Uterus (tissue), 2 donors: ENCODE results near the gene MDFIC.

ENCODE experiments used
- CTCF ChIP-seq, 4 experiments: fragments of 200-600 bp in 2 of 4; fragments of 450-650 bp in 2 of 4; sonication (generic) in 2 of 4; IDR thresholded peaks; one replicate each; pipeline ENCODE4 v1.5.1; 2016 to 2019; ENCODE audit warnings: antibody characterized with exemption in 4 of 4, mild to moderate bottlenecking in 2 of 4, moderate library complexity in 1 of 4
- POLR2A ChIP-seq, 2 donors: fragments of 450-650 bp; IDR thresholded peaks; one replicate each; pipeline ENCODE4 v1.6.1; 2016; ENCODE audit warnings: antibody characterized with exemption in 2 of 2, mild to moderate bottlenecking in 1 of 2, moderate library complexity in 1 of 2

- TF ChIP-seq CTCF (IDR thresholded peaks at IDR 0.05): no peak
- no peak for TF ChIP-seq POLR2A (IDR thresholded peaks at IDR 0.05)
Observed at GRCh38 chr7:114900127-114900526, 21.8 kb upstream of the MDFIC start.
